H1 (cell line): ENCODE measurements around the gene PPM1D. TPM values are rescaled to one million over a fixed set of nuclear protein-coding genes. Genes with fewer than 3 reads are reported as not detected.
A peak's percentile ranks its signal among the peaks of the same experiment; 100 is the strongest.
"Not testable (repeated sequence)": the region's sequence is repeated elsewhere in the genome, so short reads cannot be mapped to it uniquely, and the experiment has no call there.

Experiments
- CTCF ChIA-PET: fragments of 300-600 bp; sonication (Branson Sonifier 250); formaldehyde crosslinking; loops from one replicate; lab custom pipeline; 2021; ENCODE audit not compliant: partially characterized antibody; lab: Charles Lee
- POLR2A ChIA-PET: fragments of 300-600 bp; sonication (Branson Sonifier 250); formaldehyde crosslinking; loops from one replicate; lab custom pipeline; 2021; ENCODE audit warnings: inconsistent platforms; ENCODE audit not compliant: partially characterized antibody; lab: Charles Lee
- DNase-seq, 2 experiments: peaks; one replicate each; pipeline versions ENCODE4 v3.0.0 to v3.0.0-alpha.2; 2010 to 2022; ENCODE audit warnings: low spot score in 2 of 2, low read depth in 1 of 2, mixed read lengths in 1 of 2
- FAIRE-seq: peaks from 2 replicates; lab custom pipeline; 2011; peaks lifted over from hg19 to GRCh38; lab: Jason Lieb, UNC
- H2AFZ ChIP-seq: 2 replicates; pipeline ENCODE4 v1.8.1; 2012; ENCODE audit warnings: low read length, inconsistent platforms
- H2AK5ac ChIP-seq: 2 replicates; pipeline ENCODE4 v1.6.1; 2013; ENCODE audit warnings: low read depth, low read length
- H2BK120ac ChIP-seq: replicated peaks from 2 replicates; pipeline ENCODE3; 2013; ENCODE audit warnings: low read depth, low read length, inconsistent platforms
- H2BK12ac ChIP-seq: 2 replicates; pipeline ENCODE4 v1.6.1; 2013; ENCODE audit warnings: low read depth, low read length
- H2BK15ac ChIP-seq: 2 replicates; pipeline ENCODE4 v1.6.1; 2013; ENCODE audit warnings: low read length
- H2BK20ac ChIP-seq: 2 replicates; pipeline ENCODE4 v1.6.1; 2013; ENCODE audit warnings: low read length
- H2BK5ac ChIP-seq: 2 replicates; pipeline ENCODE4 v1.6.1; 2013; ENCODE audit warnings: low read depth, low read length
- H3K14ac ChIP-seq: 2 replicates; pipeline ENCODE4 v1.6.1; 2013; ENCODE audit warnings: inconsistent platforms; ENCODE audit not compliant: insufficient read length
- H3K18ac ChIP-seq: 2 replicates; pipeline ENCODE4 v1.6.1; 2013; ENCODE audit warnings: low read length; ENCODE audit errors: extremely low read depth
- H3K23ac ChIP-seq: 2 replicates; pipeline ENCODE4 v1.6.1; 2013; ENCODE audit warnings: inconsistent platforms; ENCODE audit not compliant: insufficient read length
- H3K23me2 ChIP-seq: 2 replicates; pipeline ENCODE4 v1.6.1; 2013; ENCODE audit warnings: low read depth, low read length
- H3K27ac ChIP-seq: 2 replicates; pipeline ENCODE4 v1.6.1; 2011; ENCODE audit warnings: low read depth, low read length, inconsistent platforms
- H3K27me3 ChIP-seq, 4 experiments: replicated peaks in 1 of 4; 1 replicate in 1 of 4; 2 replicates in 3 of 4; pipeline versions ENCODE4 v1.6.1 to v1.8.1; 2011 to 2013; ENCODE audit warnings: low read length in 3 of 4, mild to moderate bottlenecking in 3 of 4, inconsistent platforms in 2 of 4, mixed read lengths in 2 of 4, moderate library complexity in 1 of 4; ENCODE audit not compliant: control insufficient read depth in 3 of 4, insufficient read depth in 3 of 4; ENCODE audit errors: extremely low read depth in 1 of 4
- H3K36me3 ChIP-seq, 4 experiments: 2 replicates each; pipeline versions ENCODE4 v1.6.1 to v1.8.1; 2011 to 2013; ENCODE audit warnings: mild to moderate bottlenecking in 4 of 4, low read length in 3 of 4, moderate library complexity in 2 of 4, control low read depth in 1 of 4, inconsistent platforms in 1 of 4; ENCODE audit not compliant: insufficient read depth in 4 of 4, control insufficient read depth in 2 of 4
- H3K4ac ChIP-seq: replicated peaks from 2 replicates; pipeline ENCODE3; 2013; ENCODE audit warnings: low read length, low read depth, mixed read lengths, inconsistent platforms; ENCODE audit not compliant: insufficient read length
- H3K4me1 ChIP-seq, 4 experiments: replicated peaks in 1 of 4; 1 replicate in 1 of 4; 2 replicates in 3 of 4; pipeline versions ENCODE4 v1.6.1 to v1.8.1; 2011 to 2013; ENCODE audit warnings: low read length in 3 of 4, inconsistent platforms in 2 of 4, mixed read lengths in 1 of 4; ENCODE audit not compliant: insufficient read depth in 4 of 4, control insufficient read depth in 3 of 4
- H3K4me2 ChIP-seq, 2 experiments: 2 replicates each; pipeline versions ENCODE4 v1.6.1 to v1.8.1; 2011 to 2013; ENCODE audit warnings: low read depth in 2 of 2, low read length in 2 of 2, control low read depth in 1 of 2, inconsistent platforms in 1 of 2, mild to moderate bottlenecking in 1 of 2; ENCODE audit not compliant: insufficient read depth in 1 of 2
- H3K4me3 ChIP-seq, 4 experiments: fragments of 200-600, 300-600 bp in 1 of 4; sonication (generic), shearing (Covaris generic), sonication (Bioruptor Twin) in 1 of 4; 2 replicates each; pipeline versions ENCODE4 v1.5.1 to v1.8.1; 2011 to 2016; ENCODE audit warnings: low read length in 4 of 4, low read depth in 3 of 4, control low read depth in 2 of 4, inconsistent platforms in 2 of 4, mild to moderate bottlenecking in 2 of 4, mixed read lengths in 1 of 4, moderate library complexity in 1 of 4; ENCODE audit not compliant: insufficient read depth in 2 of 4; ENCODE audit errors: extremely low read depth in 1 of 4
- H3K56ac ChIP-seq: replicated peaks from 2 replicates; pipeline ENCODE3; 2013; ENCODE audit warnings: low read depth, mild to moderate bottlenecking, mixed read lengths, low read length, inconsistent platforms; ENCODE audit not compliant: insufficient read length
- H3K79me1 ChIP-seq: 2 replicates; pipeline ENCODE4 v1.6.1; 2013; ENCODE audit warnings: low read depth, low read length, control low read depth
- H3K79me2 ChIP-seq, 2 experiments: 2 replicates each; pipeline versions ENCODE4 v1.6.1 to v1.8.1; 2012 to 2013; ENCODE audit warnings: low read length in 2 of 2, mild to moderate bottlenecking in 2 of 2, inconsistent platforms in 1 of 2; ENCODE audit not compliant: insufficient read depth in 2 of 2, control insufficient read depth in 1 of 2
- H3K9ac ChIP-seq, 4 experiments: replicated peaks in 1 of 4; 1 replicate in 1 of 4; 2 replicates in 3 of 4; pipeline versions ENCODE4 v1.6.1 to v1.8.1; 2011 to 2013; ENCODE audit warnings: low read depth in 3 of 4, low read length in 3 of 4, control low read depth in 2 of 4, mild to moderate bottlenecking in 2 of 4, moderate library complexity in 2 of 4, inconsistent platforms in 1 of 4; ENCODE audit errors: extremely low read depth in 1 of 4
- H3K9me3 ChIP-seq, 2 experiments: 2 replicates each; pipeline versions ENCODE4 v1.6.1 to v1.8.1; 2012 to 2013; ENCODE audit warnings: mild to moderate bottlenecking in 2 of 2, moderate library complexity in 2 of 2, control low read depth in 1 of 2, inconsistent platforms in 1 of 2, low read depth in 1 of 2, low read length in 1 of 2, mixed read lengths in 1 of 2; ENCODE audit not compliant: insufficient read depth in 2 of 2
- H4K20me1 ChIP-seq, 2 experiments: replicated peaks in 1 of 2; 2 replicates each; pipeline versions ENCODE3 to v1.8.1; 2011 to 2013; ENCODE audit warnings: inconsistent platforms in 2 of 2, low read length in 2 of 2, mild to moderate bottlenecking in 1 of 2; ENCODE audit not compliant: insufficient read depth in 2 of 2, control insufficient read depth in 1 of 2
- H4K5ac ChIP-seq: 2 replicates; pipeline ENCODE4 v1.6.1; 2013; ENCODE audit warnings: low read length, low read depth, mixed read lengths, inconsistent platforms; ENCODE audit not compliant: insufficient read length
- H4K8ac ChIP-seq: 2 replicates; pipeline ENCODE4 v1.8.0; 2013; ENCODE audit warnings: mild to moderate bottlenecking, moderate library complexity, low read length, inconsistent platforms; ENCODE audit not compliant: insufficient read depth; ENCODE audit errors: extremely low read depth
- H4K91ac ChIP-seq: replicated peaks from 2 replicates; pipeline ENCODE3; 2013; ENCODE audit warnings: low read length, mixed read lengths, inconsistent platforms; ENCODE audit not compliant: insufficient read length
- WGBS, 2 experiments: shearing (Covaris generic) in 1 of 2; methylation state at CpG; one replicate each; pipeline versions ENCODE4 v1.1.6 to v1.1.7; 2013 to 2015; ENCODE audit warnings: low lambda C conversion rate in 2 of 2, mixed read lengths in 2 of 2, inconsistent platforms in 1 of 2, low coverage in 1 of 2, missing lambda C conversion rate in 1 of 2; ENCODE audit not compliant: insufficient replicate concordance in 2 of 2, insufficient coverage in 1 of 2, insufficient read length in 1 of 2; ENCODE audit errors: extremely low coverage in 1 of 2, missing lambda C conversion rate in 1 of 2; 5-methylcytosine and 5-hydroxymethylcytosine counted together
- polyA plus RNA-seq, 7 experiments: library from polyadenylated mRNA; depleted of rRNA in 3 of 7; stranded (reverse) in 5 of 7; unstranded in 2 of 7; fragments of >200 nt in 5 of 7; fragments of 200-250 nt in 2 of 7; gene quantifications; 1 replicate in 5 of 7; 2 replicates in 1 of 7; 4 replicates in 1 of 7; pipeline versions ENCODE4 v1.2.1 to v1.2.3, GENCODE V29; 2011 to 2013; ENCODE audit warnings: missing spikeins in 2 of 7, mixed read lengths in 2 of 7
- total RNA-seq: library from RNA; stranded (reverse); fragmentation: NEBNext Ultra II Directional; extraction: Animal tissue kit (Norgen Biotek cat#: 25700); gene quantifications from 2 replicates; pipeline ENCODE4 v1.2.1, GENCODE V29; 2021

Gene PPM1D
- total and polyA plus RNA-seq, 2 of the 8 experiments (the other 6 are each of a cell fraction or from before 2014, with no cell fraction given): 5.0 to 16.7 TPM

DNA sequence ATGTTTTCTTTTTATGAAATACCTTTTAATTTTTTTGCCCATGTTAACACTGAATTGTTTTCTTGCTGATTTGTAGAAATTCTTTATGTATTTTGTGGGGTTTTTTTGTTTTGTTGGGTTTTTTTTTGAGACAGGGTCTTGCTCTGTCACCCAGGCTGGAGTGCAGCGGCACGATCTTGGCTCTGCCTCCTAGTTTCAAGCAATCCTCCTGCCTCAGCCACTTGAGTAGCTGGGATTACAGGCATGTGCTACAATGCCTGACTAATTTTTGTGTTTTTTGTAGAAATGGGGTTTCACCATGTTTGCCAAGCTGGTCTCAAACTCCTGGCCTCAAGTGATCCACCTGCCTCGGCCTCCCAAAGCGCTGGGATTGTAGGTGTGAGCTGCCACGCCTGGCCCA is 11.3 kb downstream of the PPM1D start:
- H2AK5ac ChIP-seq, H2BK5ac ChIP-seq, H3K4me3 ChIP-seq, H4K91ac ChIP-seq, H2BK12ac ChIP-seq, H3K9ac ChIP-seq, H3K27me3 ChIP-seq, H4K20me1 ChIP-seq, H3K27ac ChIP-seq, FAIRE-seq, H3K18ac ChIP-seq, H2AFZ ChIP-seq, H3K79me1 ChIP-seq, H3K4ac ChIP-seq, H2BK15ac ChIP-seq, H3K36me3 ChIP-seq, H3K14ac ChIP-seq, H3K4me1 ChIP-seq, H3K9me3 ChIP-seq, H4K5ac ChIP-seq, H2BK20ac ChIP-seq, POLR2A ChIA-PET, H3K23ac ChIP-seq, H4K8ac ChIP-seq, H3K4me2 ChIP-seq, H3K23me2 ChIP-seq, H2BK120ac ChIP-seq, H3K56ac ChIP-seq: not testable (repeated sequence)
- DNase-seq: peak in 1 of 2 experiments; percentile 3
- CTCF ChIA-PET: interaction anchor here (1.0 kb wide), 1 partner anchor 10 kb away, joined by 3 read pairs; no protein-coding TSS in a partner anchor
- H3K79me2 ChIP-seq: peaks cover 16 to 91% of the 10 kb centered on the region in 2 experiments
- WGBS, 2 experiments: 85% methylated on average over 5 of the region's 5 CpGs; no CpG with 5 or more reads in 1 of the 2 experiments
